Loucy (cell line): ENCODE data around the gene GAS2L3.

ENCODE experiments used
- EZH2phosphoT487 ChIP-seq: fragments of 200-600 bp; IDR thresholded peaks from 2 replicates; pipeline ENCODE4 v1.6.1; 2018; ENCODE audit warnings: antibody characterized with exemption, mild to moderate bottlenecking, moderate library complexity, borderline replicate concordance
- TF ChIP-seq, protein P1 (sequence below): fragments of 200-600 bp; sonication (generic); conservative IDR thresholded peaks from 2 replicates; pipeline ENCODE4 v1.5.1; 2014; ENCODE audit warnings: mild to moderate bottlenecking, antibody characterized with exemption, low read length

DNA sequence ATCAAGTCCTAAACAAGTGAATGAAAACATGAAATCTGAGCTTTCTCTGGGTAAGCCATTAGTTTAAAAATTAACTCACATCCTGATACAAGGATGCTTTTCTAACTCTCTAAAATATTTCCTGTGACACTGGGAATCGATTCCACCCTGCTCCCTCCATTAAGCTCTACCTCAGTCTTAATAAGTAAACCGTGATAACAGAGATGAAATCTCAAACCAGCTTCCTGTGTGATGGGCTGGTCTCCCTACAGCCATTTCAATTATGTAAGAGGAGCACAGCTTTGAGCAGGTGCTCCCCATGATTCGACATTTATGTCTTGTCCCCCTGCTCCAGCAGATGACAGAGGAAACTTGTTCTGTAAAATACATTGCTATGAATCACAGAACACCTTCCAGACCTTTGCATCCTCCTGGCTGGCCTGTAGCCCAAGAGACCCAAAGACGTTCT, 59.0 kb downstream of the GAS2L3 start:
- TF ChIP-seq, protein P1, sequence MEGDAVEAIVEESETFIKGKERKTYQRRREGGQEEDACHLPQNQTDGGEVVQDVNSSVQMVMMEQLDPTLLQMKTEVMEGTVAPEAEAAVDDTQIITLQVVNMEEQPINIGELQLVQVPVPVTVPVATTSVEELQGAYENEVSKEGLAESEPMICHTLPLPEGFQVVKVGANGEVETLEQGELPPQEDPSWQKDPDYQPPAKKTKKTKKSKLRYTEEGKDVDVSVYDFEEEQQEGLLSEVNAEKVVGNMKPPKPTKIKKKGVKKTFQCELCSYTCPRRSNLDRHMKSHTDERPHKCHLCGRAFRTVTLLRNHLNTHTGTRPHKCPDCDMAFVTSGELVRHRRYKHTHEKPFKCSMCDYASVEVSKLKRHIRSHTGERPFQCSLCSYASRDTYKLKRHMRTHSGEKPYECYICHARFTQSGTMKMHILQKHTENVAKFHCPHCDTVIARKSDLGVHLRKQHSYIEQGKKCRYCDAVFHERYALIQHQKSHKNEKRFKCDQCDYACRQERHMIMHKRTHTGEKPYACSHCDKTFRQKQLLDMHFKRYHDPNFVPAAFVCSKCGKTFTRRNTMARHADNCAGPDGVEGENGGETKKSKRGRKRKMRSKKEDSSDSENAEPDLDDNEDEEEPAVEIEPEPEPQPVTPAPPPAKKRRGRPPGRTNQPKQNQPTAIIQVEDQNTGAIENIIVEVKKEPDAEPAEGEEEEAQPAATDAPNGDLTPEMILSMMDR, result no peak
- TF ChIP-seq EZH2phosphoT487, result no peak
